MCF 10A (cell line): ENCODE data around the gene SELENOV. TPM values are rescaled to one million over a fixed set of nuclear protein-coding genes. Genes with fewer than 3 reads are reported as not detected.

Experiments
- Bru-seq: library from RNA; stranded (reverse); fragments of 400-500 nt; gene quantifications from one replicate; lab custom pipeline; 2021; lab: Mats Ljungman, UMichigan
- BruChase-seq, 2 experiments: library from RNA; stranded (reverse); fragments of 400-500 nt; gene quantifications; one replicate each; lab custom pipeline; 2021; lab: Mats Ljungman, UMichigan
- BruUV-seq: library from RNA; stranded (reverse); fragments of 400-500 nt; replicated peaks from 2 replicates; lab custom pipeline; 2021; lab: Mats Ljungman, UMichigan
- CTCF ChIA-PET: fragments of 300-600 bp; sonication (Branson Sonifier 250); formaldehyde crosslinking; extraction: SDS; loops from one replicate; lab custom pipeline; 2021; ENCODE audit warnings: antibody characterized with exemption, inconsistent platforms; lab: Yijun Ruan, JAX
- POLR2A ChIA-PET: fragments of 300-600, 350-650 bp; sonication (Branson Sonifier 250); formaldehyde crosslinking; extraction: SDS; loops from one replicate; lab custom pipeline; 2020; ENCODE audit warnings: antibody characterized with exemption, inconsistent platforms; lab: Yijun Ruan, JAX
- DNase-seq: peaks from one replicate; pipeline ENCODE4 v3.0.0-alpha.2; 2018; ENCODE audit not compliant: unreplicated experiment
- H3K27ac Mint-ChIP-seq: one replicate; pipeline ENCODE4 v1.8.0; 2022; ENCODE audit warnings: mild to moderate bottlenecking, low read depth, mixed read lengths; ENCODE audit not compliant: unreplicated experiment
- H3K27me3 Mint-ChIP-seq: one replicate; pipeline ENCODE4 v1.8.0; 2022; ENCODE audit warnings: mixed read lengths; ENCODE audit not compliant: insufficient read depth, unreplicated experiment
- H3K36me3 Mint-ChIP-seq: one replicate; pipeline ENCODE4 v1.8.0; 2022; ENCODE audit warnings: mild to moderate bottlenecking, moderate library complexity, mixed read lengths; ENCODE audit not compliant: insufficient read depth, unreplicated experiment
- H3K4me1 Mint-ChIP-seq: one replicate; pipeline ENCODE4 v1.8.0; 2022; ENCODE audit warnings: mixed read lengths; ENCODE audit not compliant: insufficient read depth, unreplicated experiment
- H3K4me3 Mint-ChIP-seq: one replicate; pipeline ENCODE4 v1.8.0; 2022; ENCODE audit warnings: mild to moderate bottlenecking, moderate library complexity, mixed read lengths; ENCODE audit not compliant: unreplicated experiment
- H3K9me3 Mint-ChIP-seq: one replicate; pipeline ENCODE4 v1.8.0; 2022; ENCODE audit warnings: mixed read lengths; ENCODE audit not compliant: unreplicated experiment
- CTCF ChIP-seq: fragments of 200-600 bp; IDR thresholded peaks from one replicate; pipeline ENCODE4 v1.8.0; 2022; ENCODE audit warnings: antibody characterized with exemption, mild to moderate bottlenecking; ENCODE audit not compliant: unreplicated experiment
- intact Hi-C: fragments of 100-400 bp; cut with micrococcal nuclease; formaldehyde crosslinking; loops from 2 replicates; pipeline ENCODE4 v1.14.1; 2022
- long read RNA-seq: library from polyadenylated mRNA; stranded (forward); transcript quantifications from one replicate; pipeline ENCODE4 v2.0.0, GENCODE V29; 2022
- total RNA-seq: library from RNA; stranded (reverse); gene quantifications from 2 replicates; pipeline ENCODE4 v1.2.3, GENCODE V29; 2022

The SELENOV gene
- total RNA-seq (not detected in 2 replicates), Bru-seq, nascent RNA (percentile 12 among the genes with signal in this experiment), BruChase-seq, experiment 1, labeled RNA remaining after a 6-hour chase (not detected), BruChase-seq, experiment 2, labeled RNA remaining after a 2-hour chase (not detected)
- long read RNA-seq = 0 reads

DNA sequence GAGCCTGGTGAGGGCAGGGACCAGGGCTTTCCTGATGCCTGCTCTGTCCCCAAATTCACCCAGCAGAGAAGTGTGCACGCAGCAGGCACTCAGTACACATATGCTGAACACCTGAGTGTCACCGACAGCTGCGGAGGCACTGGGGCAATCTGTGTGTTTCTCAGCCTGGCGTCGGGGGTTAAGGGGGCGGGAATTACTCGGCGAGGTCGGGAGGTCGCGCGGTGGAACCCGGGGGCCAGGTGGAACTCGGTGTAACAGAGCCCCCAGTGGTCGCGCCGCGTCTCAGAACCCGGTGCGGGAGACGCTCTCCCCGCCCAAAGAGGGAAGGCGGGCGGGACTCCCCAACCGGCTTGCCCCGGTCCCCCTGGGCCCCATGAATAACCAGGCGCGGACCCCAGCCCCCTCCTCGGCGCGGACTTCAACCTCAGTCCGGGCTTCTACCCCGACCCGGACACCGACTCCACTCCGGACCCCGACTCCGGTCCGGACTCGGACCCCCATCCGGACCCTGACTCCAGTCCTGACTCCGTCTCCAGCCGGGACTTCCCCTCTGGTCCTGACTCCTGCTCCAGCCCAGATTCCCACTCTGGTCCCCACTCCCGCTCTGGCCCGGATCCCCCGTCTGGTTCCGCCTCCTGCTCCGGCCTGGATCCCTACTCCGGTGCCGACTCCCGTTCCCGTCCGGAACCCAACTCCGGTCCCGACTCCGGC is at the start of gene SELENOV:
Gene SELENOV (plus strand): TSS at position 300 of the 711 bp plus-strand sequence. CDS start 74 bp downstream, at position 374.
- H3K9me3 Mint-ChIP-seq = no peaks in the 10 kb centered on the region
- POLR2A ChIA-PET = no interaction called here
- no peak within 1 kb of the TSS for H3K27ac Mint-ChIP-seq
- no peaks in the 10 kb centered on the region for H3K36me3 Mint-ChIP-seq
- BruUV-seq = no TSS peak
- intact Hi-C loops = no loop called here
- TF ChIP-seq CTCF = no peak
- H3K27me3 Mint-ChIP-seq = peaks cover 44% of the 10 kb centered on the region
- CTCF ChIA-PET = interaction anchor here (0.5 kb wide), 1 partner anchor 626 kb away, joined by 3 read pairs; no protein-coding TSS in a partner anchor
- peaks cover 8% of the 10 kb centered on the region for H3K4me1 Mint-ChIP-seq
- peak within 1 kb of the TSS; percentile 44 for H3K4me3 Mint-ChIP-seq
- no peak for DNase-seq

DNA sequence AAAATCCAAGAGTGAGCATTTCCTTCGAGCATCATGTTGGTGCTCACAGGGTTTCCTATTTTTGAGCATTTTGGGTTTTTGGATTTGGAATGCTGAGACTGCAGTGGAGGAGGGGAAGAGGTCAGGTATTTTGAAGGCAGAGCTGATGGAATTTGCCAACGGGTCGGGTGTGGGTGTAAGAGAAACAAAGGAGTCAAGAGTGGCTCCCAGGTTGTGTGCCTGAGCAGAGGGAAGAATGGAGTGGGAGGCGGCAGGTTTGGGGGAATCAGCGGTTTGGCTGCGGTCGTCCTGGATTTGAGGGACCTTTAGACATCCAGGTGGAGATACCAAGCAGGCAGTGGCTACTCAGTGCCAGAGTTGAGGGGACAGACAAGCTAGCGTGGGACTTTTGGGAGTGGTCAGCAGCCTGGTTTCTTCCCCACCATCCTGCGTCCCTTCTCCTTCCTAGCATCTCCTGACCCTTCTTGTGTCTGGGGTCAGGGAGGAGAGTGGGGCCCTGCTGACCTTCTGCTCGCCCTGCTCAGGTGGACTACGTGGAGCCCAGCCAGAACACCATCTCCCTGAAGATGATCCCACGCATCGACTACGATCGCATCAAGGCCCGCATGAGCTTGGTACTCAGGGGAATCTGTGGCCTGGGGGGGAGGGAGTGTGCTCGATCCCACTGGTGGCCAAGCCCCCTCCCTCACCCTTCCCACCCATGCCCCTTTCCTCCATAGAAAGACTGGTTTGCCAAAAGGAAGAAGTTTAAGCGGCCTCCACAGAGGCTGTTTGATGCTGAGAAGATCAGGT is 48.8 kb upstream of the SELENOV start:
- Mint-ChIP-seq H3K9me3 (no peaks in the 10 kb centered on the region), H3K36me3 (peaks cover 49% of the 10 kb centered on the region), H3K4me1 (no peaks in the 10 kb centered on the region), H3K27ac (no peak overlapping the region), H3K4me3 (no peak overlapping the region), H3K27me3 (no peaks in the 10 kb centered on the region)
- intact Hi-C loops = no loop called here
- BruUV-seq = no TSS peak
- CTCF ChIA-PET = interaction anchor here (1.0 to 2.6 kb wide), 2 partner anchors 8 to 67 kb away, joined by 3 to 5 read pairs; no protein-coding TSS in a partner anchor
- no peak for DNase-seq
- POLR2A ChIA-PET = interaction anchor here (0.6 to 1.2 kb wide), 2 partner anchors 21 to 47 kb away, joined by 3 read pairs; partner anchors contain the start of gene SUPT5H
- no peak for TF ChIP-seq CTCF

GRCh38 chr19:39467941-39468340 is 47.0 kb upstream of the SELENOV start:
- Mint-ChIP-seq H3K27ac (no peak overlapping the region), H3K4me3 (no peak overlapping the region), H3K9me3 (no peaks in the 10 kb centered on the region), H3K4me1 (no peaks in the 10 kb centered on the region), H3K27me3 (no peaks in the 10 kb centered on the region), H3K36me3 (peaks cover 48% of the 10 kb centered on the region)
- CTCF ChIA-PET = interaction anchor here (0.8 to 1.2 kb wide), 2 partner anchors 9 to 65 kb away, joined by 3 to 5 read pairs; partner anchors contain the start of gene EID2B
- POLR2A ChIA-PET = interaction anchor here (0.6 to 1.4 kb wide), 3 partner anchors 9 to 68 kb away, joined by 3 to 4 read pairs (median 4); partner anchors contain the start of gene SUPT5H
- intact Hi-C loops = no loop called here
- no peak for TF ChIP-seq CTCF
- DNase-seq = no peak
- no TSS peak for BruUV-seq

DNA sequence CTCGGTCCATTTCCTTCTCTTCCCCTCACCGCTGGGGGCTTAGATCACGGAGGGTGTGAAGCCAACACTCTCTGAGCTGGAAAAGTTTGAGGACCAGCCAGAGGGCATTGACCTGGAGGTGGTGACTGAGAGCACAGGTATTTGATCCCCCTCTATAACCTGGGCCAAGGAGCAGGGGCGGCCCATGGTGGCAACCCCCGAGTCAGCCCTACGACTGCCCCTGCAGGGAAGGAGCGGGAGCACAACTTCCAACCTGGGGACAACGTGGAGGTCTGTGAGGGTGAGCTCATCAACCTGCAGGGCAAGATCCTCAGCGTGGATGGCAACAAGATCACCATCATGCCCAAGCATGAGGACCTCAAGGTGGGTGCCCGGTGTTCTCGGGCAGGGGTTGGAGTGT is 45.9 kb upstream of the SELENOV start:
- ChIA-PET CTCF (interaction anchor here (0.6 to 0.9 kb wide), 4 partner anchors 27 to 65 kb away, joined by 3 to 4 read pairs (median 3); no protein-coding TSS in a partner anchor), POLR2A (no interaction called here)
- H3K4me3 Mint-ChIP-seq = no peak overlapping the region
- BruUV-seq = no TSS peak
- no peaks in the 10 kb centered on the region for H3K9me3 Mint-ChIP-seq
- no peaks in the 10 kb centered on the region for H3K27me3 Mint-ChIP-seq
- H3K36me3 Mint-ChIP-seq = peaks cover 52% of the 10 kb centered on the region
- DNase-seq = no peak
- TF ChIP-seq CTCF = no peak
- H3K27ac Mint-ChIP-seq = no peak overlapping the region
- intact Hi-C loops = no loop called here
- no peaks in the 10 kb centered on the region for H3K4me1 Mint-ChIP-seq
